RWPE2 (cell line): ENCODE measurements around the gene TAT.

ENCODE experiments used
- ATAC-seq: fragments of 200-7000 bp; cut with Tn5 transposase; 3 replicates; pipeline ENCODE4 v1.9.1; 2021; ENCODE audit warnings: low read depth
- DNase-seq: peaks from one replicate; pipeline ENCODE4 v3.0.0-alpha.2; 2020; ENCODE audit warnings: low spot score
- H3K27ac ChIP-seq: fragments of 450-650 bp; 2 replicates; pipeline ENCODE4 v1.5.1; 2017; ENCODE audit warnings: mild to moderate bottlenecking; ENCODE audit not compliant: poor library complexity, severe bottlenecking
- H3K27me3 ChIP-seq: fragments of 250-450 bp; sonication (Bioruptor Pico); 2 replicates; pipeline ENCODE4 v1.5.1; 2021; ENCODE audit warnings: mild to moderate bottlenecking, moderate library complexity; ENCODE audit not compliant: insufficient read depth, poor library complexity, severe bottlenecking
- H3K36me3 ChIP-seq: fragments of 250-450 bp; sonication (Bioruptor Pico); 2 replicates; pipeline ENCODE4 v1.5.1; 2020; ENCODE audit warnings: low read depth, mild to moderate bottlenecking, moderate library complexity
- H3K4me1 ChIP-seq: fragments of 250-450 bp; sonication (Bioruptor Pico); 2 replicates; pipeline ENCODE4 v1.5.1; 2021; ENCODE audit warnings: mild to moderate bottlenecking, moderate library complexity; ENCODE audit not compliant: insufficient read depth, poor library complexity, severe bottlenecking
- H3K4me3 ChIP-seq: fragments of 250-450 bp; sonication (Bioruptor Pico); 2 replicates; pipeline ENCODE4 v1.5.1; 2021; ENCODE audit warnings: mild to moderate bottlenecking, moderate library complexity; ENCODE audit not compliant: severe bottlenecking
- H3K9me3 ChIP-seq: fragments of 250-450 bp; sonication (Bioruptor Pico); 2 replicates; pipeline ENCODE4 v1.5.1; 2021; ENCODE audit warnings: mild to moderate bottlenecking, moderate library complexity; ENCODE audit not compliant: severe bottlenecking
- TF ChIP-seq, protein P1 (sequence below): fragments of 450-650 bp; IDR thresholded peaks from one replicate; pipeline ENCODE4 v1.5.1; 2017; ENCODE audit warnings: mild to moderate bottlenecking, moderate library complexity; ENCODE audit not compliant: poor library complexity, severe bottlenecking

TAT gene

DNA sequence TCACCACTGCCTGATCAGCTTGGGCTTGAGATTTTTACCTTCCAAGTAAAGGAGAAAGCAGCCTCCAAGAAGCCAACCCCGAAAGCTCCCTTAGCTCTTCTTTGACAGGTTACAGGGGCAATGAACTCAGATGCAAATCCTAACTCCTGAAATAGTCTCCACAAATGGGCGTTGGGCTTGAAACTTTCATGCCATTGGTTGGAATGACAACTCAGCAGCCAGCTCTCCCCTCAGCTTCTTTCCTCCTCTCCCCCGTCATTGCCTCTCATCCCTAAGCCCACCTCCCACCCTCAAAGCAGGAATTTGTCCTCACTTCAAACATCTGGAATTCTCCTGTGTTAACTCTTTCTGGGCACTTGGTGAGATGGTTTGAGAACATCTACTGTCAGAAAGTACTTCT is at the start of gene TAT:
TSS of gene TAT (minus strand) at position 122 of the 400 bp plus-strand sequence. CDS start 677 bp downstream, outside the sequence.
- Histone ChIP-seq H3K36me3 (no peaks in the 10 kb centered on the region), H3K4me3 (no peak within 1 kb of the TSS), H3K4me1 (no peaks in the 10 kb centered on the region), H3K27me3 (peaks cover 22% of the 10 kb centered on the region), H3K27ac (no peak within 1 kb of the TSS), H3K9me3 (no peaks in the 10 kb centered on the region)
- ATAC-seq (no peak), DNase-seq (no peak)
- TF ChIP-seq, protein P1, sequence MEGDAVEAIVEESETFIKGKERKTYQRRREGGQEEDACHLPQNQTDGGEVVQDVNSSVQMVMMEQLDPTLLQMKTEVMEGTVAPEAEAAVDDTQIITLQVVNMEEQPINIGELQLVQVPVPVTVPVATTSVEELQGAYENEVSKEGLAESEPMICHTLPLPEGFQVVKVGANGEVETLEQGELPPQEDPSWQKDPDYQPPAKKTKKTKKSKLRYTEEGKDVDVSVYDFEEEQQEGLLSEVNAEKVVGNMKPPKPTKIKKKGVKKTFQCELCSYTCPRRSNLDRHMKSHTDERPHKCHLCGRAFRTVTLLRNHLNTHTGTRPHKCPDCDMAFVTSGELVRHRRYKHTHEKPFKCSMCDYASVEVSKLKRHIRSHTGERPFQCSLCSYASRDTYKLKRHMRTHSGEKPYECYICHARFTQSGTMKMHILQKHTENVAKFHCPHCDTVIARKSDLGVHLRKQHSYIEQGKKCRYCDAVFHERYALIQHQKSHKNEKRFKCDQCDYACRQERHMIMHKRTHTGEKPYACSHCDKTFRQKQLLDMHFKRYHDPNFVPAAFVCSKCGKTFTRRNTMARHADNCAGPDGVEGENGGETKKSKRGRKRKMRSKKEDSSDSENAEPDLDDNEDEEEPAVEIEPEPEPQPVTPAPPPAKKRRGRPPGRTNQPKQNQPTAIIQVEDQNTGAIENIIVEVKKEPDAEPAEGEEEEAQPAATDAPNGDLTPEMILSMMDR, result no peak

- TF ChIP-seq, protein P1, result peak; percentile 44
- no peaks in the 10 kb centered on the region for H3K4me1 ChIP-seq
- H3K4me3 ChIP-seq, result peak within 1 kb of the TSS; percentile 81
- peak within 1 kb of the TSS; percentile 46 for H3K27ac ChIP-seq
- ATAC-seq (peak; percentile 67), DNase-seq (peak; percentile 84)
- no peaks in the 10 kb centered on the region for H3K27me3 ChIP-seq
- no peaks in the 10 kb centered on the region for H3K9me3 ChIP-seq
- peaks cover 13% of the 10 kb centered on the region for H3K36me3 ChIP-seq
Measured at GRCh38 chr16:71626018-71626857, 49.3 kb upstream of the TAT start, which contains the start of gene MARVELD3. Gene MARVELD3, plus strand, starts transcription at chr16:71626184. Its CDS starts 46 bp downstream, at chr16:71626230.

- Histone ChIP-seq H3K4me1 (no peaks in the 10 kb centered on the region), H3K27me3 (no peaks in the 10 kb centered on the region), H3K27ac (no peak overlapping the region), H3K36me3 (peaks cover 6% of the 10 kb centered on the region), H3K9me3 (no peaks in the 10 kb centered on the region), H3K4me3 (peak overlapping the region; percentile 81)
- TF ChIP-seq, protein P1, result no peak
- no peak for DNase-seq
- no peak for ATAC-seq
Measured at GRCh38 chr16:71625113-71625850, 48.4 kb upstream of the TAT start.

- Histone ChIP-seq H3K4me3 (no peak overlapping the region), H3K27me3 (no peaks in the 10 kb centered on the region), H3K36me3 (no peaks in the 10 kb centered on the region; the same call in 1 of the 2 replicates), H3K27ac (no peak overlapping the region), H3K4me1 (no peaks in the 10 kb centered on the region), H3K9me3 (no peaks in the 10 kb centered on the region)
- ATAC-seq (no peak), DNase-seq (no peak)
- TF ChIP-seq, protein P1, result no peak
Measured at GRCh38 chr16:71623597-71623996, 46.7 kb upstream of the TAT start.
